K562 (cell line): Measurements from ENCODE around the gene ERAL1. TPM values are rescaled to one million over a fixed set of nuclear protein-coding genes. Genes with fewer than 3 reads are reported as not detected.

Experiments used
- AFF4 ChIP-seq: sonication (generic); formaldehyde crosslinking; IDR thresholded peaks from 2 replicates; pipeline ENCODE4 v1.8.0; 2023; ENCODE audit warnings: mild to moderate bottlenecking, missing genetic modification reagents
- BACH1 ChIP-seq: fragments of 200-800 bp; sonication (Bioruptor generic); IDR thresholded peaks from 2 replicates; pipeline ENCODE4 v1.6.1; 2016; ENCODE audit warnings: missing genetic modification characterization, missing compliant biosample characterization
- BCL6 ChIP-seq: fragments of 250-450 bp; sonication (Bioruptor Pico); IDR thresholded peaks from 2 replicates; pipeline ENCODE4 v1.4.0; 2020
- CBFB ChIP-seq: sonication (generic); formaldehyde crosslinking; IDR thresholded peaks from 2 replicates; pipeline ENCODE4 v1.4.0; 2020; ENCODE audit warnings: mild to moderate bottlenecking, missing genetic modification reagents
- CC2D1A ChIP-seq: fragments of 450-650 bp; IDR thresholded peaks from 2 replicates; pipeline ENCODE4 v1.6.1; 2017; ENCODE audit warnings: mild to moderate bottlenecking
- EWSR1 ChIP-seq: fragments of 450-650 bp; IDR thresholded peaks from 2 replicates; pipeline ENCODE4 v1.6.1; 2018; ENCODE audit warnings: borderline replicate concordance, mild to moderate bottlenecking, low read depth, moderate library complexity; ENCODE audit not compliant: partially characterized antibody
- GMEB1 ChIP-seq: fragments of 250-450 bp; sonication (Bioruptor Pico); IDR thresholded peaks from 2 replicates; pipeline ENCODE4 v1.4.0; 2020; ENCODE audit warnings: mild to moderate bottlenecking
- KLF6 ChIP-seq: fragments of 250-450 bp; sonication (Bioruptor Pico); IDR thresholded peaks from 2 replicates; pipeline ENCODE4 v1.4.0; 2020; ENCODE audit warnings: mild to moderate bottlenecking, moderate library complexity, borderline replicate concordance
- MCM5 ChIP-seq: fragments of 450-650 bp; IDR thresholded peaks from 2 replicates; pipeline ENCODE4 v1.6.1; 2016; ENCODE audit warnings: low read depth
- NFE2L1 ChIP-seq: fragments of 450-650 bp; IDR thresholded peaks from 2 replicates; pipeline ENCODE4 v1.6.1; 2016; ENCODE audit warnings: missing genetic modification characterization, low read depth, mild to moderate bottlenecking, missing compliant biosample characterization, moderate library complexity, borderline replicate concordance
- PTRF ChIP-seq: fragments of 450-650 bp; IDR thresholded peaks from 2 replicates; pipeline ENCODE4 v1.6.1; 2016; ENCODE audit warnings: mild to moderate bottlenecking, missing genetic modification characterization, missing compliant biosample characterization
- RBM14 ChIP-seq: fragments of 200-400 bp; formaldehyde crosslinking; IDR thresholded peaks from 2 replicates; pipeline ENCODE4 v1.6.1; 2018; ENCODE audit warnings: low read depth, mild to moderate bottlenecking, low read length, moderate library complexity, borderline replicate concordance; ENCODE audit not compliant: insufficient read depth
- RBM25 ChIP-seq: fragments of 200-400 bp; formaldehyde crosslinking; IDR thresholded peaks from 2 replicates; pipeline ENCODE4 v1.6.1; 2018; ENCODE audit warnings: low read length, low read depth, moderate library complexity; ENCODE audit not compliant: severe bottlenecking
- SMAD2 ChIP-seq: fragments of 150-350 bp; IDR thresholded peaks from 2 replicates; pipeline ENCODE4 v1.6.1; 2014; ENCODE audit warnings: low read depth, mild to moderate bottlenecking, low read length
- TAF15 ChIP-seq: fragments of 200-400 bp; formaldehyde crosslinking; IDR thresholded peaks from 2 replicates; pipeline ENCODE4 v1.6.1; 2017; ENCODE audit warnings: mild to moderate bottlenecking, low read depth, low read length, moderate library complexity
- THAP12 ChIP-seq: fragments of 250-450 bp; sonication (Bioruptor Pico); IDR thresholded peaks from 2 replicates; pipeline ENCODE4 v1.9.0; 2021; ENCODE audit warnings: mild to moderate bottlenecking, inconsistent platforms
- TOE1 ChIP-seq, 2 experiments: fragments of 450-650 bp in 1 of 2; sonication (generic) in 1 of 2; formaldehyde crosslinking in 1 of 2; IDR thresholded peaks; 2 replicates each; pipeline versions ENCODE4 v1.7.1 to v1.8.0; 2016 to 2022; ENCODE audit warnings: borderline replicate concordance in 2 of 2, mild to moderate bottlenecking in 2 of 2, antibody characterized with exemption in 1 of 2, inconsistent platforms in 1 of 2, low read depth in 1 of 2, missing genetic modification reagents in 1 of 2, moderate library complexity in 1 of 2
- ZC3H4 ChIP-seq: sonication (generic); formaldehyde crosslinking; IDR thresholded peaks from 2 replicates; pipeline ENCODE4 v1.9.0; 2021; ENCODE audit warnings: missing genetic modification reagents, borderline replicate concordance
- ZNF3 ChIP-seq: fragments of 250-450 bp; sonication (Bioruptor Pico); IDR thresholded peaks from 2 replicates; pipeline ENCODE4 v1.5.0; 2021; ENCODE audit warnings: mild to moderate bottlenecking, moderate library complexity
- ZNF354B ChIP-seq: fragments of 250-450 bp; sonication (Bioruptor Pico); IDR thresholded peaks from 2 replicates; pipeline ENCODE4 v1.4.0; 2020
- polyA plus RNA-seq, 8 experiments: library from polyadenylated mRNA; depleted of rRNA in 4 of 8; stranded (reverse) in 5 of 8; unstranded in 3 of 8; fragments of >200 nt; fragmentation: Nextera tagmentation in 2 of 8; fragmentation: Illumina TruSeq in 1 of 8; extraction: Ambion mirVana in 2 of 8; extraction: Trizol in 1 of 8; gene quantifications; 2 replicates each; pipeline versions ENCODE4 v1.2.1 to v1.2.3, GENCODE V29; 2011 to 2014; ENCODE audit warnings: inconsistent platforms in 1 of 8, missing spikeins in 1 of 8
- total RNA-seq, 7 experiments: library from RNA; depleted of rRNA in 6 of 7; stranded (reverse); fragments of >200 nt in 6 of 7; fragmentation: Illumina TruSeq in 2 of 7; extraction: Trizol in 2 of 7; gene quantifications; 2 replicates each; pipeline versions ENCODE4 v1.2.1 to v1.2.3, GENCODE V29; 2011 to 2021; ENCODE audit warnings: low replicate concordance in 1 of 7

The ERAL1 gene
- total and polyA plus RNA-seq, 9 of the 15 experiments (the other 6 are each of a cell fraction or from before 2014, with no cell fraction given) = 37.5 to 351 (median 106) TPM

GRCh38 chr17:28902819-28903545, 48.2 kb downstream of the ERAL1 start, which contains the start of gene DHRS13 (continued):
- no peak for TF ChIP-seq ZNF354B (CRISPR knock-in tag)
- no peak for TF ChIP-seq TOE1 (IDR thresholded peaks at IDR 0.05; ENCODE audit: borderline replicate concordance)
- no peak for TF ChIP-seq TOE1 (CRISPR knock-in tag; IDR thresholded peaks at IDR 0.05; ENCODE audit: borderline replicate concordance, low read depth)
- no peak for TF ChIP-seq EWSR1
- TF ChIP-seq ZC3H4 (CRISPR knock-in tag) = peak; percentile 60; the same call in 1 of the 2 replicates
- TF ChIP-seq RBM25 = peak; percentile 95
- TF ChIP-seq AFF4 (CRISPR knock-in tag) = peak; percentile 94
- TF ChIP-seq ZNF3 (CRISPR knock-in tag) = no peak
- 0 out of 2 replicates have a peak, but pooled peaks have one; percentile 20 for TF ChIP-seq RBM14
- no peak for TF ChIP-seq BACH1 (tag)
- TF ChIP-seq CBFB (CRISPR knock-in tag) = peak; percentile 90
- no peak for TF ChIP-seq CC2D1A
- TF ChIP-seq BCL6 (CRISPR knock-in tag) = no peak
- peak; percentile 78 for TF ChIP-seq THAP12
- TF ChIP-seq GMEB1 (CRISPR knock-in tag) = peak; percentile 97
- TF ChIP-seq KLF6 (CRISPR knock-in tag) = no peak
- TF ChIP-seq MCM5 = no peak
- no peak for TF ChIP-seq NFE2L1
- no peak for TF ChIP-seq TAF15
- TF ChIP-seq SMAD2 = no peak
- no peak for TF ChIP-seq PTRF (tag)
